Stimulated activated naive CD8-positive, alpha-beta T cell treated with anti-CD3 and anti-CD28 coated beads, Interleukin-15, Interleukin-2, amounts not matched to agents 100 ng/mL and 50 ng/mL, for 24 hours (primary cell): ENCODE measurements around the gene NELL1.
"Not testable (repeated sequence)": the region's sequence is repeated elsewhere in the genome, so short reads cannot be mapped to it uniquely, and the experiment has no call there.

ENCODE experiments used
- H3K27ac Mint-ChIP-seq: one replicate; pipeline ENCODE4 v1.8.0; 2021; ENCODE audit warnings: mild to moderate bottlenecking, mixed read lengths
- H3K27me3 Mint-ChIP-seq: one replicate; pipeline ENCODE4 v1.8.0; 2021; ENCODE audit warnings: mixed read lengths
- H3K36me3 Mint-ChIP-seq: one replicate; pipeline ENCODE4 v1.8.0; 2021; ENCODE audit warnings: low read depth, mixed read lengths
- H3K4me1 Mint-ChIP-seq: one replicate; pipeline ENCODE4 v1.8.0; 2021; ENCODE audit warnings: low read depth, mixed read lengths
- H3K4me3 Mint-ChIP-seq: one replicate; pipeline ENCODE4 v1.8.0; 2021; ENCODE audit warnings: mild to moderate bottlenecking, mixed read lengths
- H3K9me3 Mint-ChIP-seq: one replicate; pipeline ENCODE4 v1.8.0; 2021; ENCODE audit warnings: mixed read lengths

NELL1 gene

GRCh38 chr11:21205205-21205604, 535.8 kb downstream of the NELL1 start:
- peaks cover 24% of the 10 kb centered on the region for H3K9me3 Mint-ChIP-seq
- no peak overlapping the region for H3K4me3 Mint-ChIP-seq
- no peak overlapping the region for H3K27ac Mint-ChIP-seq
- H3K27me3 Mint-ChIP-seq = no peaks in the 10 kb centered on the region
- H3K36me3 Mint-ChIP-seq = no peaks in the 10 kb centered on the region
- H3K4me1 Mint-ChIP-seq = no peaks in the 10 kb centered on the region

- Mint-ChIP-seq H3K27ac (no peak overlapping the region), H3K4me1 (no peaks in the 10 kb centered on the region), H3K36me3 (no peaks in the 10 kb centered on the region), H3K27me3 (no peaks in the 10 kb centered on the region), H3K4me3 (no peak overlapping the region), H3K9me3 (peaks cover 11% of the 10 kb centered on the region)
Measured at GRCh38 chr11:21225860-21226259, 556.5 kb downstream of the NELL1 start.

- no peaks in the 10 kb centered on the region for H3K27me3 Mint-ChIP-seq
- peaks cover 8% of the 10 kb centered on the region for H3K9me3 Mint-ChIP-seq
- H3K36me3 Mint-ChIP-seq = no peaks in the 10 kb centered on the region
- no peak overlapping the region for H3K4me3 Mint-ChIP-seq
- no peak overlapping the region for H3K27ac Mint-ChIP-seq
- no peaks in the 10 kb centered on the region for H3K4me1 Mint-ChIP-seq
Measured at GRCh38 chr11:21229224-21229623, 559.8 kb downstream of the NELL1 start.

GRCh38 chr11:21250196-21250595, 580.8 kb downstream of the NELL1 start:
- no peaks in the 10 kb centered on the region for H3K36me3 Mint-ChIP-seq
- no peaks in the 10 kb centered on the region for H3K4me1 Mint-ChIP-seq
- no peak overlapping the region for H3K27ac Mint-ChIP-seq
- no peak overlapping the region for H3K4me3 Mint-ChIP-seq
- H3K27me3 Mint-ChIP-seq = no peaks in the 10 kb centered on the region
- peaks cover under 1% of the 10 kb centered on the region for H3K9me3 Mint-ChIP-seq

GRCh38 chr11:21254055-21254454, 584.7 kb downstream of the NELL1 start:
- no peaks in the 10 kb centered on the region for H3K27me3 Mint-ChIP-seq
- peaks cover 7% of the 10 kb centered on the region for H3K9me3 Mint-ChIP-seq
- H3K4me1 Mint-ChIP-seq = no peaks in the 10 kb centered on the region
- H3K36me3 Mint-ChIP-seq = no peaks in the 10 kb centered on the region
- H3K27ac Mint-ChIP-seq = no peak overlapping the region
- H3K4me3 Mint-ChIP-seq = no peak overlapping the region

- H3K36me3 Mint-ChIP-seq = no peaks in the 10 kb centered on the region
- H3K27me3 Mint-ChIP-seq = no peaks in the 10 kb centered on the region
- H3K4me3 Mint-ChIP-seq = no peak overlapping the region
- H3K4me1 Mint-ChIP-seq = no peaks in the 10 kb centered on the region
- H3K27ac Mint-ChIP-seq = no peak overlapping the region
- H3K9me3 Mint-ChIP-seq = peaks cover 7% of the 10 kb centered on the region
Measured at GRCh38 chr11:21254790-21255189, 585.4 kb downstream of the NELL1 start.

- Mint-ChIP-seq H3K36me3 (no peaks in the 10 kb centered on the region), H3K4me3 (no peak overlapping the region), H3K27ac (no peak overlapping the region), H3K27me3 (no peaks in the 10 kb centered on the region), H3K9me3 (peaks cover 7% of the 10 kb centered on the region), H3K4me1 (no peaks in the 10 kb centered on the region)
Measured at GRCh38 chr11:21257461-21257860, 588.1 kb downstream of the NELL1 start.

GRCh38 chr11:21258414-21258813, 589.0 kb downstream of the NELL1 start:
- no peak overlapping the region for H3K4me3 Mint-ChIP-seq
- no peaks in the 10 kb centered on the region for H3K27me3 Mint-ChIP-seq
- H3K36me3 Mint-ChIP-seq = no peaks in the 10 kb centered on the region
- H3K9me3 Mint-ChIP-seq = peaks cover 10% of the 10 kb centered on the region
- no peak overlapping the region for H3K27ac Mint-ChIP-seq
- H3K4me1 Mint-ChIP-seq = no peaks in the 10 kb centered on the region

GRCh38 chr11:21260101-21260500, 590.7 kb downstream of the NELL1 start:
- Mint-ChIP-seq H3K4me1 (no peaks in the 10 kb centered on the region), H3K27me3 (no peaks in the 10 kb centered on the region), H3K9me3 (peaks cover 10% of the 10 kb centered on the region), H3K4me3 (no peak overlapping the region), H3K36me3 (no peaks in the 10 kb centered on the region), H3K27ac (no peak overlapping the region)

- peaks cover 14% of the 10 kb centered on the region for H3K9me3 Mint-ChIP-seq
- no peaks in the 10 kb centered on the region for H3K36me3 Mint-ChIP-seq
- no peak overlapping the region for H3K4me3 Mint-ChIP-seq
- no peaks in the 10 kb centered on the region for H3K4me1 Mint-ChIP-seq
- no peaks in the 10 kb centered on the region for H3K27me3 Mint-ChIP-seq
- no peak overlapping the region for H3K27ac Mint-ChIP-seq
Measured at GRCh38 chr11:21262992-21263391, 593.6 kb downstream of the NELL1 start.

GRCh38 chr11:21264125-21264524, 594.7 kb downstream of the NELL1 start:
- peaks cover 18% of the 10 kb centered on the region for H3K9me3 Mint-ChIP-seq
- no peaks in the 10 kb centered on the region for H3K36me3 Mint-ChIP-seq
- H3K27me3 Mint-ChIP-seq = no peaks in the 10 kb centered on the region
- H3K4me3 Mint-ChIP-seq = no peak overlapping the region
- H3K4me1 Mint-ChIP-seq = no peaks in the 10 kb centered on the region
- no peak overlapping the region for H3K27ac Mint-ChIP-seq

GRCh38 chr11:21268036-21268435, 598.6 kb downstream of the NELL1 start:
- Mint-ChIP-seq H3K36me3 (no peaks in the 10 kb centered on the region), H3K27ac (no peak overlapping the region), H3K4me3 (no peak overlapping the region), H3K27me3 (no peaks in the 10 kb centered on the region), H3K9me3 (peaks cover 15% of the 10 kb centered on the region), H3K4me1 (no peaks in the 10 kb centered on the region)

GRCh38 chr11:21272139-21272538, 602.8 kb downstream of the NELL1 start:
- H3K4me3 Mint-ChIP-seq, H3K36me3 Mint-ChIP-seq, H3K4me1 Mint-ChIP-seq, H3K27me3 Mint-ChIP-seq, H3K27ac Mint-ChIP-seq: not testable (repeated sequence)
- H3K9me3 Mint-ChIP-seq = peaks cover 11% of the 10 kb centered on the region

- Mint-ChIP-seq H3K27ac (no peak overlapping the region), H3K36me3 (no peaks in the 10 kb centered on the region), H3K4me3 (no peak overlapping the region), H3K27me3 (no peaks in the 10 kb centered on the region), H3K4me1 (no peaks in the 10 kb centered on the region), H3K9me3 (peaks cover 22% of the 10 kb centered on the region)
Measured at GRCh38 chr11:21278840-21279239, 609.5 kb downstream of the NELL1 start.

- H3K27ac Mint-ChIP-seq = no peak overlapping the region
- peaks cover 25% of the 10 kb centered on the region for H3K9me3 Mint-ChIP-seq
- H3K27me3 Mint-ChIP-seq = no peaks in the 10 kb centered on the region
- no peaks in the 10 kb centered on the region for H3K36me3 Mint-ChIP-seq
- no peak overlapping the region for H3K4me3 Mint-ChIP-seq
- H3K4me1 Mint-ChIP-seq = no peaks in the 10 kb centered on the region
Measured at GRCh38 chr11:21285104-21285503, 615.7 kb downstream of the NELL1 start.

GRCh38 chr11:21289686-21290085, 620.3 kb downstream of the NELL1 start:
- H3K36me3 Mint-ChIP-seq = no peaks in the 10 kb centered on the region
- no peaks in the 10 kb centered on the region for H3K4me1 Mint-ChIP-seq
- H3K27ac Mint-ChIP-seq = no peak overlapping the region
- no peak overlapping the region for H3K4me3 Mint-ChIP-seq
- H3K9me3 Mint-ChIP-seq = peaks cover 31% of the 10 kb centered on the region
- H3K27me3 Mint-ChIP-seq = no peaks in the 10 kb centered on the region

- H3K4me3 Mint-ChIP-seq = no peak overlapping the region
- H3K27ac Mint-ChIP-seq = no peak overlapping the region
- H3K9me3 Mint-ChIP-seq = peaks cover 16% of the 10 kb centered on the region
- H3K27me3 Mint-ChIP-seq = no peaks in the 10 kb centered on the region
- no peaks in the 10 kb centered on the region for H3K4me1 Mint-ChIP-seq
- no peaks in the 10 kb centered on the region for H3K36me3 Mint-ChIP-seq
Measured at GRCh38 chr11:21295508-21295907, 626.1 kb downstream of the NELL1 start.
